ENCODE results near the gene NTSR2.

The NTSR2 gene, protein sequence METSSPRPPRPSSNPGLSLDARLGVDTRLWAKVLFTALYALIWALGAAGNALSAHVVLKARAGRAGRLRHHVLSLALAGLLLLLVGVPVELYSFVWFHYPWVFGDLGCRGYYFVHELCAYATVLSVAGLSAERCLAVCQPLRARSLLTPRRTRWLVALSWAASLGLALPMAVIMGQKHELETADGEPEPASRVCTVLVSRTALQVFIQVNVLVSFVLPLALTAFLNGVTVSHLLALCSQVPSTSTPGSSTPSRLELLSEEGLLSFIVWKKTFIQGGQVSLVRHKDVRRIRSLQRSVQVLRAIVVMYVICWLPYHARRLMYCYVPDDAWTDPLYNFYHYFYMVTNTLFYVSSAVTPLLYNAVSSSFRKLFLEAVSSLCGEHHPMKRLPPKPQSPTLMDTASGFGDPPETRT

DNA sequence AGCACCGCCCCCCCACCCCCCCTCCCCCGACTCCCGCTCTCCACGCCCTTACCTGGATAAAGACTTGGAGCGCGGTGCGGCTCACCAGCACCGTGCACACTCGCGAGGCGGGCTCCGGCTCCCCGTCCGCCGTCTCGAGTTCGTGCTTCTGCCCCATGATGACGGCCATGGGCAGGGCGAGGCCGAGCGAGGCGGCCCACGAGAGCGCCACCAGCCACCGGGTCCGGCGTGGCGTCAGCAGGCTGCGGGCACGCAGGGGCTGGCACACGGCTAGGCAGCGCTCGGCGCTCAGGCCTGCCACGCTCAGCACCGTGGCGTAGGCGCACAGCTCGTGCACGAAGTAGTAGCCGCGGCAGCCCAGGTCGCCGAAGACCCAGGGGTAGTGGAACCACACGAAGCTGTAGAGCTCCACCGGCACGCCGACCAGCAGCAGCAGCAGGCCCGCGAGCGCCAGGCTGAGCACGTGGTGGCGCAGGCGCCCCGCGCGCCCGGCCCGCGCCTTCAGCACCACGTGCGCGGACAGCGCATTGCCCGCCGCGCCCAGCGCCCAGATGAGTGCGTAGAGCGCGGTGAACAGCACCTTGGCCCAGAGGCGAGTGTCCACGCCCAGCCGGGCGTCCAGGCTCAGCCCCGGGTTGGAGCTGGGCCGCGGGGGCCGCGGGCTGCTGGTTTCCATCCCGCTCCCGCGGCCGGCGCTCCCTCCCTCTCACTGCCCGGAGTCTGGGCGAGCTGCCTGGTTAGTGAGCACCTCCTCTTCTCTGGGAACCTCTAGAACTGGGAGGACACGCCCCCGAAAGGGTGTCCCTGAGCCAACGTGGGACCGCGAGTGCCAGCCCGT lies at the start of gene NTSR2:
TSS of gene NTSR2 (minus strand) at position 742 of the 838 bp plus-strand sequence. CDS start at position 676, 66 bp downstream.
- peak in 1 of 2 donors; percentile 40 for DNase-seq (ENCODE audit: low read depth in 2 of 2)

DNA sequence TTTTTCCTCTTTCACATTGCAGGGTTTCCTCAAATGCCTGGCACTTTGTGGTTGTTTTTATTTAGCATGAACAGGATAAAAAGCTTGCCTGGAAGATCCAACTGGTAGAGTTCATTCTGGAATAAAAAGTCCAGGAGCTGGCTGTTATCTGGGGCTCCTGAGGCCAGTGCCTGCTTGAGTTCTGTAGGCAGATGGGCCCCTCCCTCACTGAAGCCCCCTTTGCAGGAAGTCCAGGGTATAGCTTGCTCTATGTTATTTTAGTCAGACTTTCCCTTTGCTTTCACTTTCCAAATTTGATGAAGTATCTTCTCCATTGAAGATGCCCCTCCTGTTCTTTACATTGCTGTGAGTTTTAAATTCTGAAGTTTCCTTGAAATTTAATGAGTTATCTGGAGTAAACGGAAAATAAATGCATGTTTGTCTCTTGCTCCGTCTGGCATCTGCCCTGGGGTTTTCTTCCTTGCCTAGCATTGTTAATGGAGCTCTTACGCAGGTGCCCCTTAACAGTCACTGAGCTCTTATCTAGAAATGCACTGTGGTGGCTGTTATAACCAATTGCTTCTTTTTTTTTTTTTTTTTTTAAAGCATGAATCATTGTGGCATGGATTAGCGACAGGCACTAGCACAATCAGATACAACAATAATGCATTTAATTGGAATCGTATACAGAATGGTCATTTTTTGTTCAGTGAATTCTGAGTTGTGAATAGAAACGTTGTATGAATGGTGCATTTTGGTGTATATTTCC lies 49.4 kb upstream of the NTSR2 start:
- DNase-seq (ENCODE audit: low read depth in 2 of 2), result no peak

DNA sequence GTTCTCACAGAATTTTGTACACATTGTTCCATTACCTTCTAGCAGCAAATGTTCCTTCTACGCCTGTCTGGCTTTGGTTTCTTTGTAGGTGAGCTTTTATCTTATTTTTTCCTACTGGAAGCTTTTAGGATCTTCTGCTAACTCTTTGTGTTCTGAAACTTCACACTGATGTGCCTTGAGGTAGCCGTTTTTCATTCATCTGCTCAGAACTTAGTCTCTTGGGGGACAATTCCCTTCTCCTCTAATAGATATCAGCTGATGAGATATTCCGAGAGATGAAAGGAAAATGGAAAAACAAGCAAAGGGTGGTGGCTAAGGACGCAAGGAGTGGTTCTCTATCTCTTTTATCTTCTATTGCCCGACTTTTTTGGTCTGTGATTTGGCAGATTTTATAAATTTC lies 48.6 kb upstream of the NTSR2 start:
- DNase-seq (ENCODE audit: low read depth in 2 of 2), result no peak

DNA sequence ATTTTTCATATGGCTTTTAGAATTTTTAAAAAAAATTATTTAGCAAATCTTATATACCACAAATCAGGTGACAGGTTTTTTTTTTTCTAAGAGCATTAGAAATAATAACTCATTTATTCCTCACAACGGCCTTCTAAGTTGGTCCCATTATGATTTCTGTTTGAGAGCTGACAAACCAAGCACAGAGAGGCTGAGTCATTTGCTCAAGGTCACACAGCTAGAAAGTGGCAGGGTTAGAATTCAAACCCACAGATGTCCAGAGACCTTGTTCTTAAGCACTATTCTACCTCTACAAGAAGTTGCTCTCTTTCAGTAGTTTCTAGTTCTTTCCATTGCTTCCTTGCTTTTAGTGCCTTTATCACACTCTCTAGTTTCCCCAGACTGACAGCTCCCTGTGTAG lies 47.6 kb upstream of the NTSR2 start:
- no peak for DNase-seq (ENCODE audit: low read depth in 2 of 2)

DNA sequence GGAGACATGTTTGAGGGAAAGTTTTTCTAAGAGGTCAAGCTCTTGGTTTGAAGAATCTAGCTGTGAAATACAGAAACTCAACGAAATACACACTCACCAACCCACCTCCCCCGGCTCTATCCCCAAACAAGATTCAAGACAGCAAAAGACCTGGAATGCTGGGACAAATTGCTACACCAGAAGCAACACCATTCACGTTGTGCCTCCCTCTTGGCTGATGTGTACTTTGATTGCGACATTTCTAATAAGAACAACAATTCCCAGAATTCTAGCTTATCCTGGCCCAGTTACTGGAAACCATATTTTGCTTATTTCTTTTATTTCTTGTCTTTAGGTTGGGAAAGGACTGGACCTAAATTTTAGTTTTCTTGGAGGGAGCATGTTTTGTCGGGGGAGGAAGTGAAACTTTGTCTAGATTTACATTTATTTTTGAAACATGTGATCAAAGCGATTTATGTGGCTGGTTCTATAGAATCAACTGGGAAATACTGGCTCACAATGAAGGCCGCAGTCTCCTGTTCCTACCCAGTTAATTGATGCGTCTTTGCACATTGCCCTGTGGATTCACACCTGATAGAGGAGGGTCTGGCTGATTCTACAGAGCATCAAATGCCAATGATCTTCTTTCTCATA lies 46.8 kb upstream of the NTSR2 start:
- DNase-seq (ENCODE audit: low read depth in 2 of 2), result no peak

DNA sequence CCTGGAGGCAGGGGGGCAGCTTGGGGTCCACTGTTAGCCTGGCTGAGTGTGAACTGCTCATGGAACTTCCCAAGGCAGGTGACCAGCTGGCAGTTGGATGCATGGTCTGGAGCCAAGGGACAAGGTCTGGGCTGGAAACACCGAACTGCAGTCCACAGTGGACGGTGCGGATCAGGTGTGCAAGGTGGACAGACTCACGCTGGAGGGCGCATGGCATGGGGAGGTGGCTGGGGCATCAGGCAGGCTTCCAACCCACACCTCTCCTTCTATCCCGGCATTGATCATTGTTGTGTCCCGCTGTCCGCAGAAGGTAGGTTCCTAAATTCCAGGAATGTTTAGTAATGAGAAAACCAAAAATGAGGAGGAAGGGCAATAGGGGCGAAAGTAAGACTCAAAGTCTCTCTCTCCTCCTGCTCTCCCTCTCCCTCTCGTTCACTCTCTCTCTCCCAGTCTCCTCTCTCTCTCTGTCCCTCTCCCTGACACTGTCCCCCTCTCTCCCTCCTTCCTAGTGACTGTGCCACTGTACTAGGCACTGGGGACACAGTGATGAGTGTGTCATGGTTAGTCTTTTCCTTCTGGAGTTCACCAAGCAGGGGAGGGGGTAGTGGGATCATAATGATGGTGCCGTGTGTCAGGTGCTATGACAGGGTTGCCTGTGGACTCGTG lies 46.1 kb upstream of the NTSR2 start:
- DNase-seq (ENCODE audit: low read depth in 2 of 2), result no peak

DNA sequence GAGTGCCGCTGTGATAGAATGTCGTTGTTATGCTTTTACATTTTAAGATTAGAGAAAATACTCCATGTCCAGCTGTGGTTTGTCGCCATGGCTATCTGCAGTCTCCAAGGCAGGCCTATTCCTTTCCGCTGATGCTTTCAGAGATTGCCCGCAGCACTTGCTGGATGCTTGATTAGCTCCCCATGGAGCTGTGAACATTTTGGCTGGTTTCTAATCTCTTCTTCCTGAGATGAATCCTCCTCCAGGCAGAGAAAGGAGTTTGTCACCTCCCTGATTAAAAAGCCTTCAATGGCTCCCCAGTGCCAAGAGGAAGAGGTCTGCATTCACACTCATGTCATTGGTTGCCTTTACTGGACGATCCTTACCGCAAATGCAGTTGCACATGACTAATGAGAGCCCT lies 43.8 kb upstream of the NTSR2 start:
- no peak for DNase-seq (ENCODE audit: low read depth in 2 of 2)

DNA sequence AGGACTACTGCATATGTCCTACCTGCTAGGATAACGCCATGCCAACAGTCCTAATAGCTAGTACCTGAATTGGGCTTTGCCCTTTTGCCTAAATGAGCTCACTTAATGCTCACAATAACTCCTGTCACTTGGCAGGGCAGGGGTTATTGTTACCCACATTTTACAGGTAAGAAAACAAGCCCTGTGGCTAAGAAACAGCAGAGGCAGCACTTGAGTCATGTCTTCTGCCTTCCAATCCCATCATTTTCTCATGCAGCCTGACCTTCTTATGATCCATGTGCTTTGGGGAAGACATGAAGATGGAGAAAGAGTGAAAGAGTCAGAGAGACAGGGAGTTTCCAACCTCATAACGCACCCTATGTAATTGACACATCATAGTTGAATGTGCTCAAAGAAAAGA lies 42.9 kb upstream of the NTSR2 start:
- no peak for DNase-seq (ENCODE audit: low read depth in 2 of 2)

DNA sequence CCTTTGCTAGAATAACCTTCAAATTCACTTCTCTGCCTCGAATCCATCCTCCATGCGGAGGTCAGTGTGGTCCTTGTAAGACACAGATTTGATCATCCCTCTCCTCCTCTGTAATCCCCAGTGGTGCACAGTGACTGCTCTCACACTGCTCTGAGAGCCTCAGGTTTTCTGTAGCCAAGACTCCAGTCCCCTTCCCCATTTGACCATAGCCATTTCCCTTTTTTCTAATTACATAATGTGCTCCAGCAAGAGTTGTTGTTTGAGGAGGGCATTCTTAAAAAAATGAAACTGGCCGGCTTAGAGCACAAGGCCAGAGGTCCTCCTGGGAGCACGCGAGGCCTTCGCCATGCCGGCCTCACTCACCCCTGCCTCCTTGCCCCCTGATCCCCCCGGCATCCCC lies 41.8 kb upstream of the NTSR2 start:
- DNase-seq (ENCODE audit: low read depth in 2 of 2), result no peak

DNA sequence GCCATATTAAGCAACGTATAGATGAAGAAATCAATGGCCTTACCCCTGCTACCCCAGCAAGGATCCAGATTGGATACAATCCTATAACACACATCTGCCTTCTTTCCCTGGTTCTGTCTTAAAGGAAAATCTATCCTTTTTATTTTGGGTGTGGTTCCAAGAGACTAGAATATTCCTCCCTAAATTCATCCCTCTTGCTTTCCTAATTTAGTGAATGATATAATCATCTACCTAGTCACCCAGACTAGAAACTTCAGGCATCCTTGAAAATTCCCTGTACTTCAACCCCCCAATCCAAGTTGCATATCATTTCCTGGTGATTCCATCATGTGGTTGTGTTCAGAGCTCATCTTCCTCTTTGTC lies 41.3 kb upstream of the NTSR2 start:
- DNase-seq (ENCODE audit: low read depth in 2 of 2), result no peak

DNA sequence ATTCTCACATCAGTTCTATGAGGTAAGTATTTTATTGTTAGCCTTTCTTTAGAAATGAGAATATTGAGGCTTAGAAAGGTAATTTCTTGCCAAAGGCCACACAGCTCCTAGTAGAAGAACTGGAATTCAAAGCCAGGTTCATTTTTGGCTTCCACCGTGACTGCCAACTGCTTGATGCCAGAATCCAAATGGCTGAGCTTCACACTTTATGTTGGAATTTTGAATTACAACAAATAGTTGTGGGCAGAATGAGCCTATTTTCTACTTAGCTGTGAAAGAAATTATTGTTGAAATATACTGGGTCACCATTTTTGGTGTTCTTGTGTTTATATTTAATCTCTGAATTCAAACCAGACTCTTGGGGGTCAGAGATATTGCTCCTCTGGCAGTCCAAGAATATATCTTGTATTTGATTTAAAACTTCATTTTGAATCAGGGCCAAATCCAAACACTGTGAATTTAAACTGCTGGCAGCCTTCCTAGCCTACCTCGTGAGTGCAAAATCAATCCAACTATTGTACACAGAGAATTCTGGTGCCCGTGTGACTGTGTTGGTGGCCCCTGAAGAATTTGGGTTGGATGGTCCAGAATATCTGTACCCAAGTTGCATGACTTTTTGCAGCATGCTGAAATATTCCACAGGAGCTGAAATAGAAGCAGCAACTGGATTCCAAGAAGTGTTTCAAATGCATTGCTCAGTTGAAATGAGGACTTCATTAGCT lies 40.8 kb upstream of the NTSR2 start:
- no peak for DNase-seq (ENCODE audit: low read depth in 2 of 2)

DNA sequence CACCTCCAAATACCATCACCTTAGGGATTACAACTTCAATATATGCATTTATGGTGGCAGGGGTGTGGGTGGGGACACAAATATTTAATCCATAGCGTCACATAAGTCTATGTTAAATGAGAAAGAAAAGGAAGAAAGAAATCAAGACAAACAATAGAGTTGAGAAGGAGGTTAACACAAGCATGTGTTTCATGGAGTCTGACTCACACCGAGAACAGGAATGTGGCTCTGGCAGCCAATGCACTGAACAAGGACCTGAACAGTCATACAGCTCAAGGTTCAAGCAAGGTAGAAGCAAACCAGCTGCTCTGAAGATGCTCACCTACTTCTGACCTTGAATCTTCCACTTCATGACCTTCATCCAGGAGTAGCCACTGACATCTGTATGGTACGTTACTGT lies 40.2 kb upstream of the NTSR2 start:
- DNase-seq (ENCODE audit: low read depth in 2 of 2), result no peak

DNA sequence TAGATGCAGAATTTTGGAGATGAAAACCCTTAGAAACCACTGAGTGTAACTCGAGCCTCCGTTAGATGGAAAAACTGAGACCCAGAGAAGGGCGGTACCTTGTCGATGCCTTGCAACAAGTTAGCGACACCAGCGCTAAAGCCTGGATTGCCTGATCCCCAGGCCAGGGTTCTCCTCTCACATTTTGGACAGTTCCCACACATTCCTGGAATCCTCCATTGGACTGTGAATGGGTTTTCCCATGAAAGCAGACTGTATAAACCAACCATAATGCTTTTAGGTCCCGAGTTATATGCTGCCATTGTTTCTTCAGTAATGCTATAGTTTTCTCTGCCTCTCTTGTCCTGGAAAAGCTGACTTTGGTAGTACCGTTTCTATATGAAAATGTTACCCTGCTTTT lies 39.3 kb upstream of the NTSR2 start:
- DNase-seq (ENCODE audit: low read depth in 2 of 2), result no peak

DNA sequence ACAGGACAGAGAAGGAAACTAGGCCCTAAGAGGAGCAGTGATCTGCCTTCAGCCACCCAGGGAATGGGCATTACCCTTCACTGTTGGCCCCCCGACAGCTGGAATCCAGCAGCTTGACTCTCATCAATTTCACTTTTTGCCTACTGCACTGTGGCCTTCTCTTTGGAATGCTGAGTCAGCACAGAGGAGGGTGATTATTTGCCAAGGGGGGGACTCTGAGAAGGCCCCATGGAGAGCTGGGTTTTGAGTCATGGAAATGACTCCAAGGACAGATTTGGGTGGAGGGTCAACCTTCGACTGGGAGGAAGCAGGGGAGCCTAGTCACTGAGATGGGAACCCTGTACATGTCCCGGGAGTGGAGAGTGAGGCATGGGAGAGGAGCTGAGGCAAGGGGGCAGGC lies 38.1 kb upstream of the NTSR2 start:
- no peak for DNase-seq (ENCODE audit: low read depth in 2 of 2)

DNA sequence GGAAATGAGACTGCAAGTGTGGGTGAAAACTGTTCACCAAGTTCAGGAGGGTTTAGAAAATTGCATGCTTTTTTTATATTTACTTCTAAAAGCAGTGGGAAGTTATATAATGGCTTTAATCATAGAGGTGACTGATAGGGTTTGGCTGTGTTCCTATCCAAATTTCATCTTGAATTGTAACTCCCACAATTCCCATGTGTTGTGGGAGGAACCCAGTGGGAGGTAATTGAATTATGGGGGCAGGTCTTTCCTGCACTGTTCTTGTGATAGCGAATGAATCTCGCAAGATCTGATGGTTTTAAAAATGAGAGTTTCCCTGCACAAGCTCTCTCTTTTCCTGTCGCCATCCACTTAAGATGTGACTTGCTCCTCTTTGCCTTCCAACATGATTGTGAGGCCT lies 35.7 kb upstream of the NTSR2 start:
- no peak for DNase-seq (ENCODE audit: low read depth in 2 of 2)

DNA sequence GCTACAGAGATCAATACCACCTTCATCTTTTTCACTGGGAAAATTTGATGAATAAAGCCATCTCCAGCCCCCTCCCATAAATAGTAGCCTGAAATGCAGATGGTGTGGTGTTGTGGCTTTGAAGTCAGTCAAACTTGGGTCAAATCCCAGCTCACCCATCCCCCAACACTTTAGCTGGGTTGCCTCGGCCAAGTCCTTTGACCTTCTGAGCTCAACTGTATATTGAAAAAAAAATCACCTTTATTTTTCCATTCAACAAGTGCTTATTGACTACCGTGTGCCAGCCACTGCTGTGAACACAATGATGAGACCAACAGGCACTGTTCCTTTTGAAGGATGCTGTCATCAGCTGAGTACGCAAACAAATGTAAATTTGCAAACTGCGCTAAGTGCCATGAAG lies 35.1 kb upstream of the NTSR2 start:
- DNase-seq (ENCODE audit: low read depth in 2 of 2), result no peak

DNA sequence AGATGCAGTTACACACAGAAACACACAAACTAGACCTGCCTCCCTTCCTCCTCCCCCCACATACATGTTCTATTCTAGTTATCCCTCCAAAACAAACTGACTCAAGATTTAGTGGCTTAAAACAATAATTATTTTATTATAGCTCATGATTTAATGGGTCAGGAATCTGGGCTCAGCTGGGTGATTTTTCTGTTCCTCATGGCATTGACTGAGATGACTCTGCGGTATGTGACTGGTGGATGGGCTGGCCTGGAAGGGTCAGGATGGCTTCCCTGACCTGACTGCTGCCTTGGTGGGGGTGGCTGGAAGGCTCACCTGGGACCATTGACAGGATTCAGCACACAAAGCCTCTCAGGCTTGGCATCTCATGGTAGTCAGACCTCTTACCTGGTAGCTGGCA lies 33.7 kb upstream of the NTSR2 start:
- DNase-seq (ENCODE audit: low read depth in 2 of 2), result no peak

DNA sequence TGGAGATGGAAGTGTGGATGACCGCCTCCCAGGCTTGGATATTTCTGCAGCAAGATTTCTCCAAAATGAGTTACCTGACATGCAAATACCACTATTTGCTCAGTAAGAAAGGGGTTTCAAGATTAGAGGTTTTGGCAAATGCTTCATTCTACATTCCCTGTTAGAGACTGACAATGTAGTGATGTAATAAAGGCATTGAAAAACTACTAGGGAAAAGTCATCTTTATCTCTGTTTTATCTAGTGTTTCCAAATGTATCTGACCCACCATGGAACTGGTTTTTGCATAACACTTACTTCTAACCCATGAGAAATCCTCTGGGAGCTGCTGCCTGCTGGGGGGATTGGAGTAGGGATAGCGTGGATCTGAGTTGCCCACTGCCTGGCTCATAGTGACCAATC lies 33.0 kb upstream of the NTSR2 start:
- DNase-seq (ENCODE audit: low read depth in 2 of 2), result no peak

DNA sequence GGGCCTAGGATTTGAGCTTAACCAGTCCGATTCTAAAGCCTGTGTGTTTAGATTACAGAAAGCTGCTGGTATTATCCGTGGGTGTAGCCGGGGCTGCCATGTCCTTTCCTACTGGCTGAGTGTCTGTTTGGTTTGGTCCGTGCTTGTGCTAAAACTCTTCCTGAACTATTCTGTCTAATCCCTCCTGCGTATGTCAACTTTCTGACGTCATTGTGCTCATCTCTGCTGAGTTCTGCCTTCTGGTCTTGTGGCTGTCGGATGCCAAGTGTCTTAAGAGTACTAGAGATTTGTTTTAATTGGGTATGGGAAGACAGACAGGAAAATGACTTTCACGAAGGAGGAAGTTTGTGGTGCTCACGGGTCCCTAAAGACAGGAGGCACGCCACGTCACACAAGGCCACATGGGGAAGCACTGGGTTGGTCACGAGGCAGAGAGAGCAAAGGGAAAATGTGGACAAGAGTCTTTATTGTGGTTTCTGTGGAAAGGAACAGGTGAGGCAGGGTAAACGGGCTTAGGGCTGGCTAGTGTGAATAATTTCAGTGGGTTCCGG lies 31.8 kb upstream of the NTSR2 start:
- DNase-seq (ENCODE audit: low read depth in 2 of 2), result no peak

DNA sequence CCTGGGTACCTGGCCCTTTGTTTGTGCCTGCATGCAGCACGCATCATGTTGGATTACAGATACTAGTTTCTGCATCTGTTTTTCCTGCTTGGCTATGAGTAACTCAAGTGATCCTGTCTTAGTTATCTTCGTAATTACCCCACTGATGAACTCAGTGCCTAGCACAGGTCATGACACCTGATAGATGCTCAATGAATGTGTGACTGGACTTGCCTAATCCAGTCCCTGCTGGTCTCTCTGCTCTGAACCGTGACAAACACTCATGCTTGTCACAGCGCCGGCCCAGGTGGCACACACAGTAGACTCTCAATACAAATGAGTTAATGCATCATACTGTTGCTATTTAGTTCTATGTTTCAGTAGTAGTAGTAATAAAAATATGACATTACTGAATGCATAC lies 31.2 kb upstream of the NTSR2 start:
- no peak for DNase-seq (ENCODE audit: low read depth in 2 of 2)

All from stimulated activated CD4-positive, alpha-beta T cell treated with anti-CD3 and anti-CD28 coated beads, Interleukin-4, amount 100 ng/mL, for 48 hours (primary cell).